Fibroblast of mammary gland (primary cell): ENCODE measurements around the gene CDC42.

ENCODE experiments used
- DNase-seq: peaks from one replicate; pipeline ENCODE4 v3.0.0-alpha.2; 2010; ENCODE audit warnings: low read depth
- H3K4me3 ChIP-seq: 2 replicates; pipeline ENCODE4 v1.5.1; 2011; ENCODE audit warnings: low read depth, mild to moderate bottlenecking, low read length, moderate library complexity; ENCODE audit not compliant: control insufficient read depth
- TF ChIP-seq, protein P1 (sequence below): conservative IDR thresholded peaks from 2 replicates; pipeline ENCODE4 v1.5.1; 2011; ENCODE audit warnings: low read depth, low read length, inconsistent platforms; ENCODE audit not compliant: control insufficient read depth, insufficient read depth

Gene CDC42

DNA sequence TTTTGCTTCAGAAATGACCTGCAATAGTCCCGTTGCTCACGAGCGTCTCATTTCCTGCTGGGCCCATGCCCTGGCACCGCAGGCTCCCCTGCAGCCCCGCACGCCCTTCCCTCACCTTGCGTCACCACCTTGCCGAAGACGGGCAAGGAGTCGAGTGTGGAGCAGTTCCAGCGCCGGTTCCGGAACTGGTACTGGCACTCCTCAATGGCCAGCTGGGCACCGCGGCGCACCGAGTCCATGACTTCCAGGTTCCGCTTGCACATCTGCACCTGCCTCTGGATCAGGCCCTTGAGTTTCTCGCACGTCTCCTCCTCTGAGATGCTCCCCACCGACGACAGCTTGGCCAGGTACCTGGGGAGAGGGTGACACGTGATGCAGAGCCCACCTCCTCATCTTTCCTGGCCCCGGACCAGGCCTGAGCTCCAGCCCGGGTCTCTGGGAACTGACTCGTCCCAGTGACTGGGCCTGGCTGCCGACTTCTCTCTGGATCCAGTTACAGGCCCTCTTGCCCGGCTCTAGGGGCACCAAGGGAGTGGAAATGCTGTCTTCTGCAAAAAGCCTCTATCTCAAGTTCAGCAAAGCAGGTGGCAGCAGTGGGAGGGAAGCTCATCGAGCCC is 77.1 kb downstream of the CDC42 start:
- H3K4me3 ChIP-seq, result no peak overlapping the region
- TF ChIP-seq, protein P1, sequence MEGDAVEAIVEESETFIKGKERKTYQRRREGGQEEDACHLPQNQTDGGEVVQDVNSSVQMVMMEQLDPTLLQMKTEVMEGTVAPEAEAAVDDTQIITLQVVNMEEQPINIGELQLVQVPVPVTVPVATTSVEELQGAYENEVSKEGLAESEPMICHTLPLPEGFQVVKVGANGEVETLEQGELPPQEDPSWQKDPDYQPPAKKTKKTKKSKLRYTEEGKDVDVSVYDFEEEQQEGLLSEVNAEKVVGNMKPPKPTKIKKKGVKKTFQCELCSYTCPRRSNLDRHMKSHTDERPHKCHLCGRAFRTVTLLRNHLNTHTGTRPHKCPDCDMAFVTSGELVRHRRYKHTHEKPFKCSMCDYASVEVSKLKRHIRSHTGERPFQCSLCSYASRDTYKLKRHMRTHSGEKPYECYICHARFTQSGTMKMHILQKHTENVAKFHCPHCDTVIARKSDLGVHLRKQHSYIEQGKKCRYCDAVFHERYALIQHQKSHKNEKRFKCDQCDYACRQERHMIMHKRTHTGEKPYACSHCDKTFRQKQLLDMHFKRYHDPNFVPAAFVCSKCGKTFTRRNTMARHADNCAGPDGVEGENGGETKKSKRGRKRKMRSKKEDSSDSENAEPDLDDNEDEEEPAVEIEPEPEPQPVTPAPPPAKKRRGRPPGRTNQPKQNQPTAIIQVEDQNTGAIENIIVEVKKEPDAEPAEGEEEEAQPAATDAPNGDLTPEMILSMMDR, result no peak
- no peak for DNase-seq

DNA sequence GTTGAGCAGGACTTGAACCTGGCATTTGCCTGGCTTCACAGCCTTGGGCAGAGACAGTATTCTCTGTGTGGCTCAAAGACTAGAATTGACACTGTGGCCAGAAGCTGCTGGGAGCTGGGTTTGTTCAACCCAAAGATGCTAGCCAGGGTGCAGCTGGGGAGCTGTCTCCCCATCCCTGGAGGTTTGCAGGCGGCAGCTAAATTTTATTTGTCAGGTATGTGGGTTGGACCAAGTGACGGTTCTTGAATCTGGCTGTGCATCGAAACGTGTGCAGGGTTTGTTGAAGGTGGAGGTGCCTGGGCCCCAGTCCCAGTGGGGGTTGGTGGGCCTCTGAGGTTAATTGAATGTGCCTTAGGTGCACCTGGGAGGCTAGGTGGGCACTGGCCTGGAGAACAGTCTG is 78.6 kb downstream of the CDC42 start:
- TF ChIP-seq, protein P1, result no peak
- no peak overlapping the region for H3K4me3 ChIP-seq
- DNase-seq, result no peak

DNA sequence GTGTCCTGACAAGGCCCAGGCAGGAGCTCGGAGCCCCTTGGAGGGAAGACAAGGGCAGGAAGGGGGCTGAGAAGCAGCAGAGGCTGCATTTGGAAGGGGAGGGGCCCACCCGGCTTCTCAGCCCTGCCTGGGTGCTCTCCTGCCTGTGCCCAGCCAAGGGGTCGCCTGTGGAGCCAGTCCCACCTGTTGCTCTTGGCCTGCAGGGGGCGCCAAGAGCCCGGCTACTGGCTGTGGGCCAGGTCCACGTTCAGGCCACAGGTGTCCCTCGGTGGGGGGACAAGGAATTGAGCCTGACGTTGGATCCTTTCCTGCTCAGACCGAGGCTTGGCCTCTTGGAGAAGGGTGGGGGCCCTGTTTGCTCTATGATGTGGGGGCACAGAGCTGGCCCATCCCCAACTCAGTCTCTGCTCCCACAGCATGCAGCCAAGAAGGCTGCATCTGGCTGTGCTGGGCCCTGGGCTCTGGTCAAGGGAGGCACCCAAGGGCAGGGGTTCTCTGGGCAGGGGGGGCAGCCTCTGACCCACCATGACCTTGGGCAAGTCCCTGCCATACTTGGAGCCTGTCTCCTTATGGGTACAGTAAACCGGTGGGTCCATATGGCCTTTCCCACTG is 79.5 kb downstream of the CDC42 start:
- no peak for DNase-seq
- TF ChIP-seq, protein P1, result peak; percentile 54
- H3K4me3 ChIP-seq, result no peak overlapping the region

DNA sequence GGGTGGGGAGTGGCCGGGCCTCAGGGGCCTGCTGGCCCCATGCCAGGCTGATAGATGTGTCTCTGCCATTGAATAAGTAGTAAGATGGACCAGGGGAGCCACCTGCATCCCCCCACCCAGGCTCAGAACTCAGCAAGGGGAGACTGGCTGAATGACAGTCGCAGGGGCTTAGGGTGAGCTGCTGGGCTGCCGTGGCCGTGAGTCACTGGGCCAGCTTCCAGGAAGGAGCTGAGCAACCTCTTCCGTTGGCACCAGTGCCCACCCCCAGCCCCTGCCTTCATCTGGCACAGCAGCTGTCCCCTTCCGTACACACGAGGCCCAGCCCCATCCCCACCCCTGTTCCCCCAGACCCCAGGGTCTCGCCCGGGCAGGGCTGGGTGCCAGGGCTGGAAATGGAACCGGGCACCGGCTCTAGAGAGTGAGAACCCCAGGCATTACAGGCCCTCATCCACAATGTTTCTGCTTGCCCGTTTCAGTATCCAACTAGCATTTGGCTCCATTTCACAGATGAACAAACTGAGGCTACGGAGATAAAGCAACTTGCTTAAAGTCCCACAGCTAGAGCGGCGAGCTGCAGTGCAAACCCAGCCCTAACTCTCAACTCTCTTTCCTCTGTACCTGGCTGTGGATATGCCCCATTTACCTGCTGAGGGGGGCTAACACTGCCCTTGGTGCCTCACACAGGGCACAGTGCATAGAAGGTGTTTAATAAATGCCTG is 80.2 kb downstream of the CDC42 start:
- TF ChIP-seq, protein P1, result no peak
- DNase-seq, result peak; percentile 64
- no peak overlapping the region for H3K4me3 ChIP-seq

DNA sequence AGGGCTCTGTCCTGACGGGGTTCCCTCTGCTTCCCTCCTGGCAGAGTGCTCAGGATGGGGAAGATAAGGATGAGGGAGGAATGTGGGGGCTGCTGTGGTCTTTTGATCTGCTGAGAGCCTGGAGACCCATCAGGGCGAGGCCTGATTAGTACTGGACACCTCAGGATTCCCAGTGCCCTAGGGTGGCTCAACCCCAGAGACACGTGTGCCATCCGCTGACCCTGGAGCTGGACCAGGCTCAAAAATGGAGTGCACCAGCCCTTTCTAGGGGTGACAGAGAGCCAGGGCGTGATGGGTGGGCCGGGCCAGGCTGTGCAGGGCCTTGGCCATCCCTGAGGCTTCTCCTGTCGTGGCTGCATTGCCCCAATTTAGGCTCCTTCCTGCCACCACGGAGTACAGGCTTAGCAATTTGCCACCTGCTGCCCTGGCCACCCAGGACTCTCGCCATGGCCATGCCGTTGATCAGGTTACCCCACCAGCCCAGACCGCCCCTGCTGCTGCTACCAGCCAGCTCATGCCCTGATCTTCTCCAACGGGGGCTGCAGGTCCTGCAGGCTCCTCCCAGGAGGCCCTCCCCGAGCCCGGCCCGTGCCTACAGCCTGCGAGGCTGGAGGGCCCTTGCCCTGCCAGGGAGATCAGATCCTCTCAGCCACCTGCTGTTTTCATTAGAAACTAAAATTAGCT is 80.9 kb downstream of the CDC42 start:
- TF ChIP-seq, protein P1, result no peak
- DNase-seq, result no peak
- no peak overlapping the region for H3K4me3 ChIP-seq

DNA sequence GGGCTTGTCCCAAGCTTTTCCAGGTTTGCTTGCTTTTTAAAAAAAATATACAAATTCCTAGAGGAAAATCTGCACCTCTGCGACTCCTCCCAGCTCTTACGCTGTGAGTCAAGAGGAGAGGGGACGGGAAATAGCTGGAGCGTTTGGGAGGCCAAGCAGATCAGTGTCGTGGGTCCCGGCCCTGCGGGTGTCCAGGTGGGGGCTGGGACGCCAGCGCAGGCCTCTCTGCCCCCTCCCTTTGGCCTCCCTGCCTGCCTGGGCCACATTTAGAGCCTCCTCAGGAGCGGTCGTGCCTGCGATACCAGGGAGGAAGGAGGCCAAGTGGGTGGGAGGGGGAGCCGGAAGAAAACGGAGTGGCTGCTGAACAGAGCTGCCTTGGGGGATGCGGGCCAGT is 81.4 kb downstream of the CDC42 start:
- DNase-seq, result no peak
- TF ChIP-seq, protein P1, result no peak
- no peak overlapping the region for H3K4me3 ChIP-seq
